Peyer's patch (tissue), 4 donors: Measurements from ENCODE around the gene CHD5.
A peak's percentile ranks its signal among the peaks of the same experiment; 100 is the strongest.

ENCODE experiments used
- POLR2A ChIP-seq, 2 donors: fragments of 450-650 bp; IDR thresholded peaks; one replicate each; pipeline ENCODE4 v1.5.1; 2017; ENCODE audit warnings: antibody characterized with exemption in 2 of 2, mild to moderate bottlenecking in 2 of 2, moderate library complexity in 2 of 2
- TF ChIP-seq, protein P1 (sequence below), 6 experiments: fragments of 450-650 bp in 4 of 6; fragments of 200-600 bp in 2 of 6; sonication (generic) in 1 of 6; IDR thresholded peaks; one replicate each; pipeline ENCODE4 v1.5.1; 2017 to 2019; ENCODE audit warnings: antibody characterized with exemption in 6 of 6, mild to moderate bottlenecking in 3 of 6, moderate library complexity in 1 of 6

DNA sequence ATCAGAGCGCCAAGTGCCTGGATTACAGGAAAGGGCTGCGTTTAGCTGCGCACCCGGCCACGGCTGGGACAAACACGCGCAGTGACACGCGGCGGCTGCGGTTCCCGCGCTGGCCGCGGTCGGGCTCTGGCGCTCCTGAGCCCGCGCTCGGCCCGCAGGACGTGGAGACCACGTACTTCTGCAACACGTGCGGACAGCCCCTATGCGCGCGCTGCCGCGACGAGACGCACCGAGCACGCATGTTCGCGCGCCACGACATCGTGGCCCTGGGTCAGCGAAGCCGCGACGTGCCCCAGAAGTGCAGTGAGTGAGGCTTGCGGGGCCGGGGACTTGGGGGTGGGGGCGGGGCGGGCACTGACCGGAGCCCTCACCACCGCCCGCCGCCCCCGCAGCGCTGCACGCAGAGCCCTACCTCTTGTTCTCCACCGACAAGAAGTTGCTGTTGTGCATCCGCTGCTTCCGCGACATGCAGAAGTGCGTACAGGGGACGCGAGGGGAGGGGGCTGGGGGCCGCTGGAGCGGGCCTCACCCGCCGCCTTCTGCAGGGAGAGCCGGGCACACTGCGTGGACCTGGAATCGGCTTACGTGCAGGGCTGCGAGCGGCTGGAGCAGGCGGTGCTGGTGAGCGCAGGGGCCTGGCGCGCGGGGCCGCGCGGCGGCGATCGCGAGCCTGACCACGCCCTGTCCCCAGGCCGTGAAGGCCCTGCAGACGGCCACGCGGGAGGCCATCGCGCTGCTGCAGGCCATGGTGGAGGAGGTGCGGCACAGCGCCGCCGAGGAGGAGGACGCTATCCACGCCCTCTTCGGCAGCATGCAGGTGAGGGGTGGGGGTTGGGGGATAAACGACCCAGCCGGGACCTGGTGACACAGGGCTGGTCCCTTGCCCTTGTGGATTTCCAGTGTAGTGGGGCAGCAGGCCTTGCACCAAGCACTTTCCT is 28.9 kb upstream of the CHD5 start:
- TF ChIP-seq, protein P1, sequence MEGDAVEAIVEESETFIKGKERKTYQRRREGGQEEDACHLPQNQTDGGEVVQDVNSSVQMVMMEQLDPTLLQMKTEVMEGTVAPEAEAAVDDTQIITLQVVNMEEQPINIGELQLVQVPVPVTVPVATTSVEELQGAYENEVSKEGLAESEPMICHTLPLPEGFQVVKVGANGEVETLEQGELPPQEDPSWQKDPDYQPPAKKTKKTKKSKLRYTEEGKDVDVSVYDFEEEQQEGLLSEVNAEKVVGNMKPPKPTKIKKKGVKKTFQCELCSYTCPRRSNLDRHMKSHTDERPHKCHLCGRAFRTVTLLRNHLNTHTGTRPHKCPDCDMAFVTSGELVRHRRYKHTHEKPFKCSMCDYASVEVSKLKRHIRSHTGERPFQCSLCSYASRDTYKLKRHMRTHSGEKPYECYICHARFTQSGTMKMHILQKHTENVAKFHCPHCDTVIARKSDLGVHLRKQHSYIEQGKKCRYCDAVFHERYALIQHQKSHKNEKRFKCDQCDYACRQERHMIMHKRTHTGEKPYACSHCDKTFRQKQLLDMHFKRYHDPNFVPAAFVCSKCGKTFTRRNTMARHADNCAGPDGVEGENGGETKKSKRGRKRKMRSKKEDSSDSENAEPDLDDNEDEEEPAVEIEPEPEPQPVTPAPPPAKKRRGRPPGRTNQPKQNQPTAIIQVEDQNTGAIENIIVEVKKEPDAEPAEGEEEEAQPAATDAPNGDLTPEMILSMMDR (IDR thresholded peaks at IDR 0.05) = peak; percentile 22 to 72 (median 53)
- TF ChIP-seq POLR2A (IDR thresholded peaks at IDR 0.05) = no peak
